Activated CD4-positive, alpha-beta T cell treated with anti-CD3 and anti-CD28 coated beads for 36 hours (primary cell): ENCODE measurements around the gene ADAMTS2. TPM values are rescaled to one million over a fixed set of nuclear protein-coding genes. Genes with fewer than 3 reads are reported as not detected.

ENCODE experiments used
- ATAC-seq: fragments of 200-7000 bp; cut with Tn5 transposase; one replicate; pipeline ENCODE4 v1.10.0; 2021; ENCODE audit warnings: mild to moderate bottlenecking, moderate library complexity
- CTCF ChIA-PET: fragments of 350-600 bp; sonication (Branson Sonifier 250); formaldehyde crosslinking; loops from one replicate; lab custom pipeline; 2021; ENCODE audit warnings: antibody characterized with exemption; lab: Charles Lee
- POLR2A ChIA-PET: fragments of 350-600 bp; sonication (Branson Sonifier 250); formaldehyde crosslinking; loops from one replicate; lab custom pipeline; 2021; ENCODE audit warnings: antibody characterized with exemption, inconsistent platforms; lab: Charles Lee
- DNase-seq: peaks from one replicate; pipeline ENCODE4 v3.0.0-alpha.2; 2020
- H3K27ac Mint-ChIP-seq: one replicate; pipeline ENCODE4 v1.8.0; 2021; ENCODE audit warnings: mixed read lengths
- H3K27me3 Mint-ChIP-seq: one replicate; pipeline ENCODE4 v1.8.0; 2021; ENCODE audit warnings: mixed read lengths
- H3K36me3 Mint-ChIP-seq: one replicate; pipeline ENCODE4 v1.8.0; 2021; ENCODE audit warnings: low read depth, mixed read lengths
- H3K4me1 Mint-ChIP-seq: one replicate; pipeline ENCODE4 v1.8.0; 2021; ENCODE audit warnings: mixed read lengths
- H3K4me3 Mint-ChIP-seq: one replicate; pipeline ENCODE4 v1.8.0; 2021; ENCODE audit warnings: mild to moderate bottlenecking, moderate library complexity, mixed read lengths
- H3K9me3 Mint-ChIP-seq: one replicate; pipeline ENCODE4 v1.8.0; 2021; ENCODE audit warnings: low read depth, mixed read lengths
- intact Hi-C, 2 experiments: fragments of 100-400 bp; cut with DNase I in 1 of 2; cut with micrococcal nuclease in 1 of 2; formaldehyde crosslinking; loops; one replicate each; pipeline versions ENCODE4 v1.14.2 to v1.15.1; 2022 to 2024; cut with DNase I, micrococcal nuclease
- total RNA-seq, 2 experiments: library from RNA; stranded (reverse); gene quantifications; one replicate each; pipeline ENCODE4 v1.2.3, GENCODE V29; 2021

The ADAMTS2 gene
- total RNA-seq, 2 experiments from 2014 or later, result not detected

DNA sequence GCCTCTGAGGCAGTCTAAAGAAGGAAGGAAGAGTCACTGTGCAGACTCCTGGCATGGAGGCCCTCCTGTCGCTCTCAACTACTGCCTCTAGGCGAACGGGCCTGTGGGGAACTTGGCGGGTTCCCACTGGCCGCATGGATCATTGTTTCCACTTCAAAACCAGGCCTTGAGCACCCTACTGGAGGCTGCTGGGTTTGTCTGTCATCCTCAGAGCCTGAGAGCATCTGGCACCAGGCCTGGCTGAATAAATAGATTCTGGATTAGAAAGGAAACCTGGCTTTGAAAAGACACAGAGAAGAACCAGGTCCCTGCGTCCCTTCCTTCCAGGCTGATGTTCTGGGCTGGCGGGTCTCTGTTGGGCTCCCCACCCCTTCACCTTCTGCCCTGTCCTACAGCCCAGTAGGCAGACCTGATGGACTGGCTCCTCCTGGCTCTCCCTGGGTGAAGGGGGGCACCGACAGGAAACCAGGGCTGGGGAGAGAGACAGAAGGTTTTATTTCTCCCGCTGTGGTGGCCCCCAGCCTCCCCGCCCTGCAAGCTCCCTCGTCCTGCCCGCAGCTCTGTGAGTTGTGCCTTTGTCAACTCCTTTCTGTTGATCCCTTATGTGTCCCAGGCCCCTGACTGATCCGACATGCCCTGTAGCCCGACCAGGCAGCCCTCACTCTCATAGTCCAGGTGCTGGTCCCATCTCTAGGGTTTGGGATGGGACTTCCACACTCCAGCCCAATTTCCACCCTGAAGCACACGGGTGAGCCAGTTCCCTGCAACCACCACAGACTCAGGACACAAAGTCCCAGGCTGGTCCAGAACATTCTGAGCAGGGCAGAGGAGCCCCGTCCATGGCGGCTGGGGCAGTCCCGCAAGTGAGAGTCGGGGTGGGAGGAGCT is 50.1 kb downstream of the ADAMTS2 start:
- no peaks in the 10 kb centered on the region for H3K4me1 Mint-ChIP-seq

GRCh38 chr5:179294131-179294780 is 51.0 kb downstream of the ADAMTS2 start:
- Mint-ChIP-seq H3K4me1 (no peaks in the 10 kb centered on the region), H3K27me3 (no peaks in the 10 kb centered on the region), H3K4me3 (no peak overlapping the region), H3K9me3 (no peaks in the 10 kb centered on the region), H3K36me3 (no peaks in the 10 kb centered on the region), H3K27ac (no peak overlapping the region)
- ATAC-seq (no peak), DNase-seq (no peak)
- CTCF ChIA-PET, result no interaction called here
- intact Hi-C loops, result no loop called here
- POLR2A ChIA-PET, result no interaction called here

More for the DNA sequence above, 50.1 kb downstream of the ADAMTS2 start:
- Mint-ChIP-seq H3K9me3 (no peaks in the 10 kb centered on the region), H3K36me3 (no peaks in the 10 kb centered on the region), H3K4me3 (no peak overlapping the region), H3K27me3 (no peaks in the 10 kb centered on the region), H3K27ac (no peak overlapping the region)
- intact Hi-C loops, result no loop called here
- ATAC-seq, result no peak
- DNase-seq, result no peak
- ChIA-PET CTCF (no interaction called here), POLR2A (no interaction called here)

GRCh38 chr5:179292681-179293635 is 52.3 kb downstream of the ADAMTS2 start:
- ATAC-seq (no peak), DNase-seq (no peak)
- no peaks in the 10 kb centered on the region for H3K27me3 Mint-ChIP-seq
- no peak overlapping the region for H3K27ac Mint-ChIP-seq
- POLR2A ChIA-PET, result no interaction called here
- no peak overlapping the region for H3K4me3 Mint-ChIP-seq
- CTCF ChIA-PET, result interaction anchor here (0.6 to 0.7 kb wide), 2 partner anchors 135 to 201 kb away, joined by 3 to 4 read pairs; no protein-coding TSS in a partner anchor
- intact Hi-C loops, result no loop called here
- H3K9me3 Mint-ChIP-seq, result no peaks in the 10 kb centered on the region
- no peaks in the 10 kb centered on the region for H3K4me1 Mint-ChIP-seq
- no peaks in the 10 kb centered on the region for H3K36me3 Mint-ChIP-seq

GRCh38 chr5:179292202-179292601 is 53.1 kb downstream of the ADAMTS2 start:
- ATAC-seq (no peak), DNase-seq (no peak)
- CTCF ChIA-PET, result no interaction called here
- intact Hi-C loops, result no loop called here
- Mint-ChIP-seq H3K9me3 (no peaks in the 10 kb centered on the region), H3K27me3 (no peaks in the 10 kb centered on the region), H3K4me3 (no peak overlapping the region), H3K27ac (no peak overlapping the region), H3K36me3 (no peaks in the 10 kb centered on the region), H3K4me1 (no peaks in the 10 kb centered on the region)
- POLR2A ChIA-PET, result no interaction called here

DNA sequence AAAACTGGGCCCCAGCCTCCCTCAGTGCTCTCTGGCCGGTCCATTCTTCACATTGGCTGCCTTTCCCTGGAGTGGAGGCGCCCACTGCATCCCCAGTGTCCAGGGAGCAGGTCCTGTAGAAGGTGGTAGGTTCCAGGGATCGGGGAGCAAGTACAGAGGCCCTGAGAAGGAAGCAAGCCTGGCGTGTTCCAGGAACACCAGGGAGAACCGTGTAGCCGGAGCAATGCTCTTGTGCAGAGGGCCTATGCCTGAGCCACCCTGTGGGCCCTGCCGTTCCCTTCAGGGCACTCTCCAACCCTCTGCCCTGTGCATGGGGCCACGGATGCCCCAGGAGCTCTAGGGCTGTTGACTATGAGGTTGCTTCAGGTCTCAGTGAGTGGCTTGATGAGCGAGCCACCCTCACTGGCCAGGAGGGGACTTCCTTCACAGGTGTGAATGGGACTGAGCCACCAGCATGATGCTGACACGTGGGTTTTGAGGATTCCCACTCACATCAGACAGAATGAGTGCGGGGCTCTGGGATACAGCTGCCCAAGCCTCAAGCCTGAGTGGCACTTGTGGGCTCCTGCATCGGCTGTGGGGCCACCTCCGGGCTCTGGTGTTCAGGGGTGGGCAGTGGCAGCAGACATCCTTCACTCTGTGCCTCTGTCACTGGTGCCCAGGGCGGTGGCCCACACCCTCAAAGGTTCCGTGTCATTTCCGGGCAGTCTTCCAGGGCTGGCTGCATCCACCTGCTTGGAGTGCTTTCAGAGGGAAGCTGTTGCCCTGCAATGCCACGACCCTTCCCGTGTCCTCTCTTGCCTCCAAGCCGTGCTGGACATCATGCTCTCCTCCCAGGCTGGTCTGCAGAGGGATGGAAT is 54.4 kb downstream of the ADAMTS2 start:
- intact Hi-C loops, result no loop called here
- Mint-ChIP-seq H3K9me3 (no peaks in the 10 kb centered on the region), H3K4me3 (no peak overlapping the region), H3K36me3 (no peaks in the 10 kb centered on the region), H3K27me3 (no peaks in the 10 kb centered on the region), H3K4me1 (no peaks in the 10 kb centered on the region), H3K27ac (no peak overlapping the region)
- ChIA-PET CTCF (interaction anchor here (0.7 kb wide), 1 partner anchor 1111 kb away, joined by 3 read pairs; no protein-coding TSS in a partner anchor), POLR2A (no interaction called here)
- no peak for DNase-seq
- ATAC-seq, result no peak

- POLR2A ChIA-PET, result no interaction called here
- Mint-ChIP-seq H3K9me3 (no peaks in the 10 kb centered on the region), H3K27ac (no peak overlapping the region), H3K36me3 (no peaks in the 10 kb centered on the region), H3K4me1 (no peaks in the 10 kb centered on the region), H3K4me3 (no peak overlapping the region), H3K27me3 (no peaks in the 10 kb centered on the region)
- intact Hi-C loops, result loop anchor here in 1 of 2 experiments (10.0 kb wide), 1 partner anchor 205 kb away; no protein-coding TSS in a partner anchor
- CTCF ChIA-PET, result interaction anchor here (0.6 to 1.0 kb wide), 2 partner anchors 53 to 230 kb away, joined by 3 read pairs; no protein-coding TSS in a partner anchor
- ATAC-seq, result no peak
- DNase-seq, result no peak
Observed at GRCh38 chr5:179289756-179290385, 55.4 kb downstream of the ADAMTS2 start.

GRCh38 chr5:179288809-179289185 is 56.5 kb downstream of the ADAMTS2 start:
- ChIA-PET POLR2A (no interaction called here), CTCF (interaction anchor here (1.0 kb wide), 1 partner anchor 229 kb away, joined by 3 read pairs; no protein-coding TSS in a partner anchor)
- no peaks in the 10 kb centered on the region for H3K27me3 Mint-ChIP-seq
- no peak overlapping the region for H3K4me3 Mint-ChIP-seq
- DNase-seq, result no peak
- intact Hi-C loops, result loop anchor here in 1 of 2 experiments (10.0 kb wide), 1 partner anchor 206 kb away; no protein-coding TSS in a partner anchor
- H3K4me1 Mint-ChIP-seq, result no peaks in the 10 kb centered on the region
- no peak overlapping the region for H3K27ac Mint-ChIP-seq
- H3K9me3 Mint-ChIP-seq, result no peaks in the 10 kb centered on the region
- no peak for ATAC-seq
- no peaks in the 10 kb centered on the region for H3K36me3 Mint-ChIP-seq

DNA sequence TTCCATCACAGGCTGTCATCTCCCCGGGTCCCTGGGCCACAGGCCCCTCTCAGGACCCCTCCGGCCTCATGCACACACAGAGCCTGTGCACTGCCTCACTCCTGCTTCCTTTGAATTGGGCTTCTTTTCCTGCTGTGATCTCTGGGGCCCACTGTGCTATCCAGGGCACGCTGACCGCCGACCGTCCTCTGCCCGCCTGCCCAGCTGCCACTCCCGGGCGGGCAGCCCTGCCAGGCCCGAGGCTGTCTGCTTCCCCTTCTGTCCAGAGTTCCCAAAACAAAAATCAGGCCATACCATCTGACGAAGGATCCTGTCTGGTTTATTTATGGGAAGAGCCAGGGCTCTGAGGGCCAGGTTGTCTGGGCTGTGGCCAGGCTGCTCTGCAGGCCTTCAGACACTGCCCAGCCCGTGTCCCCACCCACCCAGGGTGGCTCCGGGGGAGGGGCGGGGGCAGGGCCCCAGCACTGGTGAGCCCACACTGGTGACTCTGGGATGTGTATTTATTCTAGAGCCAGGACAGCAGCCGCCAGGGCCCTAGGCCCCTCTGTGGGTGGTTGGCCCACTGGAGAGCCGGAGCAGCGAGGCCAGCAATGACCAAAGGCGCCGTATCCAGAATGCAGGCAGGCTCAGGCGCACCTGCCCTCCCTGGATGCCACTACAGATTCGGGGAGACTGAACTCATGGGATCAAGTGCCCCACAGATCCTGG is 57.0 kb downstream of the ADAMTS2 start:
- H3K9me3 Mint-ChIP-seq, result no peaks in the 10 kb centered on the region
- no peak for DNase-seq
- intact Hi-C loops, result loop anchor here in 1 of 2 experiments (10.0 kb wide), 1 partner anchor 207 kb away; no protein-coding TSS in a partner anchor
- H3K36me3 Mint-ChIP-seq, result no peaks in the 10 kb centered on the region
- H3K27ac Mint-ChIP-seq, result no peak overlapping the region
- H3K4me1 Mint-ChIP-seq, result no peaks in the 10 kb centered on the region
- no peak overlapping the region for H3K4me3 Mint-ChIP-seq
- ChIA-PET CTCF (no interaction called here), POLR2A (no interaction called here)
- no peak for ATAC-seq
- H3K27me3 Mint-ChIP-seq, result no peaks in the 10 kb centered on the region

DNA sequence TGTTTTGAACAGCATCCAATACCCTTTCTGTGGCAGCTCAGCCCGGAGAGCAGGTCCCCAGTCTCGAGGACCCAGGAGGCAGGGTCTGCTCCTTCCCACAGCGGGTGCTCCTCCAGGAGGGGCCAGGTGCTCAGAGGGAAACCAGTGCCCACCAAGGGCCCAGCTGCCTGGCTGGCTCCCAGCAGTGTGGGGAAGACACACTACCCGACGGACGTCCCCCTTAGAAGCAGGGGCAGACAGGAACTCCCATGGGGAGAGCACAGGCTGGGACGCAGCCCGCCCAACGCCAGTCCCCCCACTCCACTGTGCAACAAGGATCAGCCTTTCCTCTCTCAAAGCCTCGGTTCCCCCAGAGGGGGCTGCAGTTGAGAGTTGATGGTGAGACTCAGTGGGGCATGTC is 57.6 kb downstream of the ADAMTS2 start:
- ATAC-seq (no peak), DNase-seq (no peak)
- CTCF ChIA-PET, result no interaction called here
- Mint-ChIP-seq H3K4me3 (no peak overlapping the region), H3K9me3 (no peaks in the 10 kb centered on the region), H3K27me3 (no peaks in the 10 kb centered on the region), H3K27ac (no peak overlapping the region), H3K4me1 (no peaks in the 10 kb centered on the region), H3K36me3 (no peaks in the 10 kb centered on the region)
- POLR2A ChIA-PET, result no interaction called here
- intact Hi-C loops, result loop anchor here in 1 of 2 experiments (10.0 kb wide), 1 partner anchor 207 kb away; no protein-coding TSS in a partner anchor
